Adrenal gland (tissue), 5 donors: ENCODE results near the gene PTX4.

ENCODE experiments used
- CTCF ChIP-seq, 6 experiments: fragments of 450-650 bp in 4 of 6; fragments of 200-600 bp in 2 of 6; sonication (generic) in 1 of 6; IDR thresholded peaks; 1 replicate in 5 of 6; 2 replicates in 1 of 6; pipeline versions ENCODE4 v1.5.1 to v1.8.0; 2016 to 2021; ENCODE audit warnings: antibody characterized with exemption in 6 of 6, mild to moderate bottlenecking in 2 of 6, moderate library complexity in 1 of 6
- POLR2A ChIP-seq, 2 donors: fragments of 450-650 bp; IDR thresholded peaks; one replicate each; pipeline ENCODE4 v1.6.1; 2017; ENCODE audit warnings: antibody characterized with exemption in 2 of 2, mild to moderate bottlenecking in 2 of 2, moderate library complexity in 1 of 2
- donor health status: DM: no; HTN: no; CAD: no.

- TF ChIP-seq CTCF (IDR thresholded peaks at IDR 0.05) (no peak), POLR2A (IDR thresholded peaks at IDR 0.05) (no peak)
Measured at GRCh38 chr16:1446296-1447080, 42.3 kb downstream of the PTX4 start.
